Loucy (cell line): ENCODE measurements around the gene TIAM1.

Source experiments
- CTCF ChIP-seq: fragments of 200-600 bp; sonication (generic); conservative IDR thresholded peaks from 2 replicates; pipeline ENCODE4 v1.5.1; 2014; ENCODE audit warnings: mild to moderate bottlenecking, antibody characterized with exemption, low read length
- EZH2phosphoT487 ChIP-seq: fragments of 200-600 bp; IDR thresholded peaks from 2 replicates; pipeline ENCODE4 v1.6.1; 2018; ENCODE audit warnings: antibody characterized with exemption, mild to moderate bottlenecking, moderate library complexity, borderline replicate concordance

GRCh38 chr21:31331231-31331630, 12.8 kb downstream of the TIAM1 start:
- TF ChIP-seq EZH2phosphoT487 (no peak), CTCF (no peak)
